K562 (cell line): ENCODE data around the gene C4A. TPM values are rescaled to one million over a fixed set of nuclear protein-coding genes. Genes with fewer than 3 reads are reported as not detected.
"Not testable (repeated sequence)": the region's sequence is repeated elsewhere in the genome, so short reads cannot be mapped to it uniquely, and the experiment has no call there.

Experiments used
- ATAC-seq: fragments of 200-7000 bp; cut with Tn5 transposase; 3 replicates; pipeline ENCODE4 v1.9.1; 2020; ENCODE audit warnings: moderate library complexity
- BruUV-seq: library from RNA; stranded (reverse); fragments of 400-500 nt; replicated peaks from 2 replicates; lab custom pipeline; 2021; lab: Mats Ljungman, UMichigan
- CTCF ChIA-PET: fragments of 300-600 bp; formaldehyde crosslinking; extraction: SDS; loops from one replicate; lab custom pipeline; 2021; ENCODE audit warnings: low intra/inter-chr PET ratio; lab: Yijun Ruan, JAX
- POLR2A ChIA-PET: fragments of 300-600, 350-650 bp; sonication (Branson Sonifier 250); formaldehyde crosslinking; extraction: SDS; loops from one replicate; lab custom pipeline; 2021; ENCODE audit warnings: antibody characterized with exemption, inconsistent platforms; lab: Yijun Ruan, JAX
- DNase-seq, 4 experiments: peaks; one replicate each; pipeline versions ENCODE4 v3.0.0 to v3.0.0-alpha.2; 2011 to 2018; ENCODE audit warnings: low spot score in 3 of 4, mixed read lengths in 3 of 4; ENCODE audit errors: extremely low read depth in 1 of 4
- FAIRE-seq: peaks from 2 replicates; lab custom pipeline; 2011; peaks lifted over from hg19 to GRCh38; lab: Jason Lieb, UNC
- H2AFZ ChIP-seq: 2 replicates; pipeline ENCODE4 v1.6.0; 2011; ENCODE audit warnings: low read depth, low read length, control low read depth, inconsistent platforms
- H3K27ac ChIP-seq: fragments of 200-600 bp; 3 replicates; pipeline ENCODE4 v1.8.0; 2011; ENCODE audit warnings: low read depth, mild to moderate bottlenecking, control low read depth, inconsistent platforms, low read length, moderate library complexity, mixed read lengths; ENCODE audit errors: extremely low read depth
- H3K27me3 ChIP-seq, 2 experiments: fragments of 300-600 bp in 1 of 2; 2 replicates in 1 of 2; 3 replicates in 1 of 2; pipeline versions ENCODE4 v1.6.0 to v1.8.0; 2011; ENCODE audit warnings: inconsistent platforms in 2 of 2, low read length in 2 of 2, mild to moderate bottlenecking in 1 of 2, mixed read lengths in 1 of 2, moderate library complexity in 1 of 2; ENCODE audit not compliant: control insufficient read depth in 2 of 2, insufficient read depth in 2 of 2
- H3K36me3 ChIP-seq: fragments of 300-600 bp; 3 replicates; pipeline ENCODE4 v1.8.0; 2011; ENCODE audit warnings: mild to moderate bottlenecking, low read length, inconsistent platforms; ENCODE audit not compliant: control insufficient read depth, insufficient read depth
- H3K4me1 ChIP-seq, 2 experiments: fragments of 200-600 bp in 1 of 2; replicated peaks in 1 of 2; 2 replicates in 1 of 2; 3 replicates in 1 of 2; pipeline versions ENCODE4 v1.5.1 to v1.8.0; 2011; ENCODE audit warnings: inconsistent platforms in 2 of 2, low read length in 2 of 2, mild to moderate bottlenecking in 1 of 2, mixed read lengths in 1 of 2, moderate library complexity in 1 of 2; ENCODE audit not compliant: control insufficient read depth in 2 of 2, insufficient read depth in 2 of 2
- H3K4me2 ChIP-seq: 2 replicates; pipeline ENCODE4 v1.6.1; 2011; ENCODE audit warnings: low read length, control low read depth, inconsistent platforms, mixed read lengths; ENCODE audit not compliant: insufficient read depth
- H3K4me3 ChIP-seq: fragments of 200-600 bp; sonication (generic), shearing (Covaris generic); 2 replicates; pipeline ENCODE4 v1.5.1; 2016; ENCODE audit warnings: control low read depth, inconsistent platforms
- H3K79me2 ChIP-seq: fragments of 200-600 bp; 3 replicates; pipeline ENCODE4 v1.8.0; 2011; ENCODE audit warnings: low read length, inconsistent platforms; ENCODE audit not compliant: control insufficient read depth, insufficient read depth
- H3K9ac ChIP-seq, 2 experiments: 2 replicates each; pipeline versions ENCODE4 v1.6.0 to v1.6.1; 2011; ENCODE audit warnings: low read depth in 2 of 2, low read length in 2 of 2, control low read depth in 1 of 2, inconsistent platforms in 1 of 2, mild to moderate bottlenecking in 1 of 2, mixed read lengths in 1 of 2; ENCODE audit not compliant: insufficient read depth in 1 of 2
- H3K9me1 ChIP-seq: one replicate; pipeline ENCODE4 v1.6.0; 2011; ENCODE audit warnings: inconsistent platforms, mild to moderate bottlenecking, low read length, moderate library complexity; ENCODE audit not compliant: control insufficient read depth, insufficient read depth
- H3K9me3 ChIP-seq: replicated peaks from 2 replicates; pipeline ENCODE4 v1.5.1; 2011; ENCODE audit warnings: low read depth, low read length, inconsistent platforms; ENCODE audit not compliant: control insufficient read depth, insufficient read depth
- H4K20me1 ChIP-seq: replicated peaks from 2 replicates; pipeline ENCODE4 v1.6.1; 2011; ENCODE audit warnings: low read length, inconsistent platforms, mixed read lengths; ENCODE audit not compliant: control insufficient read depth, insufficient read depth
- WGBS: fragments of 100-300 bp; shearing (Covaris generic); methylation state at CpG from one replicate; pipeline ENCODE4 v1.1.6; 2016; ENCODE audit warnings: low coverage, mixed read lengths; ENCODE audit not compliant: insufficient coverage; ENCODE audit errors: missing lambda C conversion rate; 5-methylcytosine and 5-hydroxymethylcytosine counted together
- in situ Hi-C: fragments of 300-500 bp; cut with MboI; formaldehyde crosslinking; loops from 4 replicates; pipeline ENCODE4 v1.15.0; 2018; ENCODE audit warnings: inconsistent platforms, mixed read lengths
- intact Hi-C: fragments of 100-400 bp; cut with micrococcal nuclease; formaldehyde crosslinking; loops from 2 replicates; pipeline ENCODE4 v1.14.2; 2022
- polyA plus RNA-seq, 8 experiments: library from polyadenylated mRNA; depleted of rRNA in 4 of 8; stranded (reverse) in 5 of 8; unstranded in 3 of 8; fragments of >200 nt; fragmentation: Nextera tagmentation in 2 of 8; fragmentation: Illumina TruSeq in 1 of 8; extraction: Ambion mirVana in 2 of 8; extraction: Trizol in 1 of 8; gene quantifications; 2 replicates each; pipeline versions ENCODE4 v1.2.1 to v1.2.3, GENCODE V29; 2011 to 2014; ENCODE audit warnings: inconsistent platforms in 1 of 8, missing spikeins in 1 of 8
- total RNA-seq, 7 experiments: library from RNA; depleted of rRNA in 6 of 7; stranded (reverse); fragments of >200 nt in 6 of 7; fragmentation: Illumina TruSeq in 2 of 7; extraction: Trizol in 2 of 7; gene quantifications; 2 replicates each; pipeline versions ENCODE4 v1.2.1 to v1.2.3, GENCODE V29; 2011 to 2021; ENCODE audit warnings: low replicate concordance in 1 of 7

The C4A gene
- total and polyA plus RNA-seq, 9 of the 15 experiments (the other 6 are each of a cell fraction or from before 2014, with no cell fraction given) = 0.27 to 7.6 (median 5.0) TPM

DNA sequence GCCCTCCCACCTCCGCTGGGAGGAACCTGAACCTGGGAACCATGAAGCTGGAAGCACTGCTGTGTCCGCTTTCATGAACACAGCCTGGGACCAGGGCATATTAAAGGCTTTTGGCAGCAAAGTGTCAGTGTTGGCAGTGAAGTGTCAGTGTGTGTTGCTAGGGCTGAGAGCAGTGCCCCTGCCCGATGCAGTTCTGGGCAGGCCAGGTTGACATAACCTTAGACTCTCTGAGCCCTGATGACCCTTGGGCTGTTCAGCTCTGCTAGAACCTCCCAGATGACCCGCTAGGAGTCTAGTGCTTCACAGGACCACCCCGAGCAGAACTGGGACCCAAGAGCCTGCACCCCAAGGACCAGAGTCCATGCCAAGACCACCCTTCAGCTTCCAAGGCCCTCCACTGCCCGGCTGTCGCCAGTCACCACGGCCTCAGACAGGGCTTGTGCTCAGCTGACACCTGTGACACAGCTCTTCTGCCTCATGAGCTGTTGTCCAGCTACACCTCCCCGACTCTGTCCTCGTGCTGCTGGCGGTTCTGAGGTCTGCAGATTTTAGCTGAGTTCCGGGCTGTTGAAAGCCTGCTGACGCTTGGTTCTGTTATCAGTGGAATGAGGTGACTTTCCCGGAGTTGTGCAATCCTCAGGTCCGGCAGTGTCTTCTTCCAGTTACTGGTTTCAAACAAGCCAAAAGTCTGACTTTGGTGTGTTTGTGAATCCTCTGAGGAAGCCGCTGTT is 53.6 kb downstream of the C4A start:
- H3K36me3 ChIP-seq, intact Hi-C loops, H3K9me1 ChIP-seq, H3K4me2 ChIP-seq, H2AFZ ChIP-seq, CTCF ChIA-PET, H3K9ac ChIP-seq, in situ Hi-C loops, DNase-seq, H3K9me3 ChIP-seq, H3K4me3 ChIP-seq, POLR2A ChIA-PET, H4K20me1 ChIP-seq, H3K27me3 ChIP-seq, H3K27ac ChIP-seq, H3K79me2 ChIP-seq: not testable (repeated sequence)
- FAIRE-seq (peak; percentile 100), ATAC-seq (peak; percentile 93)
- WGBS = no CpG with 5 or more reads among the region's 16 CpGs
- H3K4me1 ChIP-seq = peaks cover 0 to 16% of the 10 kb centered on the region in 2 experiments; a peak in 2 of 5 replicates
- BruUV-seq = TSS peak; percentile 92

DNA sequence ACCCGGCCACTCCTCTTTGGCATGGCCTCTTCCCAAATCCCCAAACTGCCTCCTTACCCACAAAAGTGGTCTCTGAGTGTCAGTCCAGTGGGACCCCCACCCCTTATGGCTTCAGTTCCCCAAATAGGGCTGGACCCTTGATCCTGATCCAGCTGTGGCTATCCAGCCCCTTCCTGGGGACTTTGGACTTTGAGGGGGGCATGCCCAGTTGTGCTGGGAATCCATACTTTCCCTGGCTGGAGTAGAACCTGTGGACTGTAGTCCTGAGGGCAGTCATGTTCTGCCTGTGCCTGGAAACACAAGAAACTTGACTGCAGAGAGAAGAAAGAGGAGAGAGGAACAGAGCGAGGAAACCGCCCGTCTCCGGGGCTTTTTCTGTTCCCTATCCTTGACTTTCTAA is 55.3 kb downstream of the C4A start:
- H4K20me1 ChIP-seq, POLR2A ChIA-PET, intact Hi-C loops, H3K9ac ChIP-seq, in situ Hi-C loops, FAIRE-seq, CTCF ChIA-PET, H2AFZ ChIP-seq, H3K9me1 ChIP-seq, H3K36me3 ChIP-seq, H3K27me3 ChIP-seq, H3K27ac ChIP-seq, BruUV-seq, H3K79me2 ChIP-seq, DNase-seq, H3K4me3 ChIP-seq, H3K4me2 ChIP-seq, ATAC-seq, H3K9me3 ChIP-seq: not testable (repeated sequence)
- H3K4me1 ChIP-seq = peaks cover 0 to 16% of the 10 kb centered on the region in 2 experiments; a peak in 2 of 5 replicates
- 100% methylated on average over 4 of the region's 5 CpGs for WGBS

DNA sequence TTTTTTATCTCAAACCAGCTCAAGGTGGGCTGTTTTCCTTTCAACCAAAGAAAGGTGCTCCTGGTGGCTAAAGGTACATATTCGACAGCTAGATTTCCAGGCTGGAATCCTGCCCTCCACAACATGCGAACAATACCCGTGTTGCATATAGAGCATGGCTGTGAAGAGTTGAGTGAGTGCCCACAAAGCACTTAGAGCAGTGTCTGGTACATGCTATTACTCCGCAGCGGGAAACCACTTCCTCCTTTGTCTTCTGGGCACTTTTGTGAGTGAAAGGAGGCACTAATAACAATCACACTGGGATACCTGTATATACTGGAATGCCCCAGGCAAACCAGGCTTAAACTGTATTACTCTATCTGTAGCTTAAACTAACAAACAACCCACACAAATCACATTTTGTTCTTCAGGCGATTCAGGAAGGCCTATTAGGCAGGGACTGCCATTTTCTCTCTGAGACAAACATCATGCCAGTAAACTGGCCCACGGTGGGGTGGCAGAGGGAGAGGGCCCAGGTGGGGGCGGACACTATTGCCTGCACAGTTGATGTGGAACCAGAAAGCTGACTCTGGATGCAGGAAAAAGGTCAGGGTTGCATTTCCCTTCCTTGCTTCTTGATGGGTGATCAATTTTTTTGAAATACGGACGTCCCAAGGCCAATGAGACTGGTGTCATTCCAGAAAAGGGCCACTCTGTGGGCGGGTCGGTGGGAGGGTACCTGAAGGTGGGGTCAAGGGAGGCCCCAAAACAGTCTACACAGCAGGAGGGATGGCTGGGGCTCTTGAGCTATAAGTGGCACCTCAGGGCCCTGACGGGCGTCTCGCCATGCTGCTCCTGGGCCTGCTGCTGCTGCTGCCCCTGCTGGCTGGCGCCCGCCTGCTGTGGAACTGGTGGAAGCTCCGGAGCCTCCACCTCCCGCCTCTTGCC is 56.0 kb downstream of the C4A start, which contains the start of gene CYP21A2:
Gene CYP21A2, plus strand, starts transcription at position 818 of the 927 bp plus-strand sequence. Its CDS starts 8 bp downstream, at position 826.
- DNase-seq, ATAC-seq, H3K4me2 ChIP-seq, H3K79me2 ChIP-seq, H3K27ac ChIP-seq, H3K4me3 ChIP-seq, in situ Hi-C loops, H4K20me1 ChIP-seq, BruUV-seq, H2AFZ ChIP-seq, intact Hi-C loops, H3K9me3 ChIP-seq, POLR2A ChIA-PET, H3K9ac ChIP-seq, H3K36me3 ChIP-seq, CTCF ChIA-PET, H3K27me3 ChIP-seq, H3K9me1 ChIP-seq: not testable (repeated sequence)
- peaks cover 0 to 18% of the 10 kb centered on the region in 2 experiments; a peak in 2 of 5 replicates for H3K4me1 ChIP-seq
- 84% methylated on average over 12 of the region's 19 CpGs for WGBS
- peak; percentile 56 for FAIRE-seq
